ENCODE data around the gene TTC28.

- TF ChIP-seq MYNN (tag by site-specific recombination; IDR thresholded peaks at IDR 0.05; ENCODE audit: borderline replicate concordance), result no peak
- TF ChIP-seq ZNF501 (tag by site-specific recombination; IDR thresholded peaks at IDR 0.05), result no peak
- no peak for TF ChIP-seq SCRT2 (tag by site-specific recombination; IDR thresholded peaks at IDR 0.05)
- no peak for TF ChIP-seq ZNF292 (tag by site-specific recombination; IDR thresholded peaks at IDR 0.05; ENCODE audit: borderline replicate concordance, low read depth)
- TF ChIP-seq, protein P1, sequence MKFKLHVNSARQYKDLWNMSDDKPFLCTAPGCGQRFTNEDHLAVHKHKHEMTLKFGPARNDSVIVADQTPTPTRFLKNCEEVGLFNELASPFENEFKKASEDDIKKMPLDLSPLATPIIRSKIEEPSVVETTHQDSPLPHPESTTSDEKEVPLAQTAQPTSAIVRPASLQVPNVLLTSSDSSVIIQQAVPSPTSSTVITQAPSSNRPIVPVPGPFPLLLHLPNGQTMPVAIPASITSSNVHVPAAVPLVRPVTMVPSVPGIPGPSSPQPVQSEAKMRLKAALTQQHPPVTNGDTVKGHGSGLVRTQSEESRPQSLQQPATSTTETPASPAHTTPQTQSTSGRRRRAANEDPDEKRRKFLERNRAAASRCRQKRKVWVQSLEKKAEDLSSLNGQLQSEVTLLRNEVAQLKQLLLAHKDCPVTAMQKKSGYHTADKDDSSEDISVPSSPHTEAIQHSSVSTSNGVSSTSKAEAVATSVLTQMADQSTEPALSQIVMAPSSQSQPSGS (tag by site-specific recombination; IDR thresholded peaks at IDR 0.05; ENCODE audit: low read depth), result no peak
- no peak for TF ChIP-seq ZNF76 (tag by site-specific recombination; IDR thresholded peaks at IDR 0.05; ENCODE audit: borderline replicate concordance, low read depth)
Observed at GRCh38 chr22:28243539-28243938, 436.1 kb downstream of the TTC28 start.

Measured in HEK293 (cell line).